GM21529 (cell line): ENCODE results near the gene ZNF699.
"Not testable (repeated sequence)": the region's sequence is repeated elsewhere in the genome, so short reads cannot be mapped to it uniquely, and the experiment has no call there.

Experiments
- ATAC-seq: cut with Tn5 transposase; IDR thresholded peaks from one replicate; pipeline ENCODE4 v1.9.1; 2021; ENCODE audit not compliant: unreplicated experiment

Gene ZNF699

GRCh38 chr19:9289231-9289884 is 20.3 kb downstream of the ZNF699 start:
- no peak for ATAC-seq

GRCh38 chr19:9283485-9283884 is 26.2 kb downstream of the ZNF699 start:
- not testable (repeated sequence) for ATAC-seq

- ATAC-seq, result no peak
These were observed 58.4 kb downstream of the ZNF699 start for GRCh38 chr19:9251236-9251635.

GRCh38 chr19:9250630-9251029 is 59.0 kb downstream of the ZNF699 start, which contains the start of gene OR7E24:
OR7E24 (plus strand) TSS chr19:9250930; CDS start chr19:9251044, 114 bp downstream.
- no peak for ATAC-seq
